RPMI8226 (cell line): ENCODE measurements around the gene EIF2B1.
A peak's percentile ranks its signal among the peaks of the same experiment; 100 is the strongest.

Source experiments
- DNase-seq: peaks from one replicate; pipeline ENCODE4 v3.0.0-alpha.2; 2015

The EIF2B1 gene

GRCh38 chr12:123633379-123634141 lies at the start of gene EIF2B1, which contains the start of gene GTF2H3:
TSS of gene EIF2B1 (minus strand) at chr12:123633686. CDS start at chr12:123633557, 129 bp downstream.
TSS of gene GTF2H3 (plus strand) at chr12:123633829. CDS start at chr12:123633860, 31 bp downstream.
- peak; percentile 95 for DNase-seq

GRCh38 chr12:123681605-123682004 lies 48.1 kb upstream of the EIF2B1 start:
- DNase-seq, result no peak

DNA sequence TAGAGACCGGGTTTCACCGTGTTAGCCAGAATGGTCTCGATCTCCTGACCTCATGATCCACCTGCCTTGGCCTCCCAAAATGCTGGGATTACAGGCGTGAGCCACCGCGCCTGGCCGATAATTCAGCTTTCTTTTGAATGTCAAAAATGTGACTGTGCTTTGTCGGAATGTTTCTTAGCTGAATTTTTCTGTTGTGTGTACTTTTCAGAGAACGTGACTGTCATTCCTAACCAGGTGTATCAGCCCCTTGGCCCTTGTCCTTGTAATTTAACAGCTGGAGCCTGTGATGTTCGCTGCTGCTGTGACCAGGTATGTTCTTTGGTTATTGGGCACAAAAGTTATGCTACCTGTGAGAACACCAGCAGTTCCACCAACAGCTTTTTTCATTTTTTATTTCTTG lies 45.5 kb upstream of the EIF2B1 start:
- no peak for DNase-seq

DNA sequence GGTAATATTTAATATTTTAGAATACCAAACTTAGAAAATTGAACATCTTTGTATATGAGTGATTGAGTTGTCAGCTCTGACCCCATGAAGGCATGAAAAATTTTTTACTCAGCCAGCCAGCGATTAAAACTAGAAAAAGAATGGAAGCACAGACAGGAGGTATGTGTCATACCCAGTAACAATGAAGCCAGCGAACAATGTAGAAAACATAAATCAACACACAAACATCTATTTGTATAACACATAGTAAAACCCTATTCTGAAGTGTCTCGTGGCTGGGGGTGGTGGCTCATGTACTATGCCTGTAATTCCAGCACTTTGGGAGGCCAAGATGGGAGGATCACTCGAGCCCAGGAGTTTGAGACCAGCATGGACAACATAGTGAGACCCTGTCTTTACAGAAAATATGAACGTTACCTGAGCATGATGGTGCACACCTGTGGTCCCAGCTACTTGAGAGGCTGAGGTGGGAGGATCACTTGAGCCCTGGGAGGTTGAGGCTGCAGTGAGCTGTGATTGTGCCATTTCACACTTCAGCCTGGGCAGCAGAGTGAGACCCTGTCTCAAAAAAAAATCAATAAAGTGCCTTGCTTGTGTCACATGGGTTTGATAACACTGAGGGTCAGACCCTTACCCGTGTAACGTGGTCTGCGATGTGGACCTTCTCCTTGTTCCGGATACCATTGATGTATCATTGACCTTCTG lies 43.3 kb upstream of the EIF2B1 start:
- no peak for DNase-seq

- no peak for DNase-seq
Observed at GRCh38 chr12:123675436-123675835, 42.0 kb upstream of the EIF2B1 start.

DNA sequence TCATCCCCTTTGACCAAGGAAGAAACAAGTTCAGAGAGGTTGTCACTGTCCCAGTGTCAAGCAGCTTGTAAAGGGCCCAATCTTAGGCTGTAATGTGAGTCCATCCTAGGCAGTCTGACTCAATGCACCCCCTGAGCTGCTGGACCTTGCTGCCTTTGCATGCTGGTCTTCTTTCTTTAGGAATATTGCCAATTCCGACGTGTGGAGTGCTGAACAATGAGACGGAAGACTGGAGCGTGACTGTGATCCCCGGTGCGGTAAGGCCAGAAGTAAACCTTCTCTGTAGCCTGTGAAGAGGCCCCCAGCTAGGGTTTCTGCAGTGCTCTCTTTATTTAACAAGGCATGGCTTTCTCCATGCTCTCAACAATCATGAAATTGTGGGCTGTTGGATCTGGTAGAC lies 38.4 kb upstream of the EIF2B1 start:
- no peak for DNase-seq

GRCh38 chr12:123670882-123671728 lies 37.6 kb upstream of the EIF2B1 start, which contains the start of gene TCTN2:
TSS of gene TCTN2 (plus strand) at chr12:123671113. CDS start at chr12:123671241, 128 bp downstream.
- peak; percentile 84 for DNase-seq

DNA sequence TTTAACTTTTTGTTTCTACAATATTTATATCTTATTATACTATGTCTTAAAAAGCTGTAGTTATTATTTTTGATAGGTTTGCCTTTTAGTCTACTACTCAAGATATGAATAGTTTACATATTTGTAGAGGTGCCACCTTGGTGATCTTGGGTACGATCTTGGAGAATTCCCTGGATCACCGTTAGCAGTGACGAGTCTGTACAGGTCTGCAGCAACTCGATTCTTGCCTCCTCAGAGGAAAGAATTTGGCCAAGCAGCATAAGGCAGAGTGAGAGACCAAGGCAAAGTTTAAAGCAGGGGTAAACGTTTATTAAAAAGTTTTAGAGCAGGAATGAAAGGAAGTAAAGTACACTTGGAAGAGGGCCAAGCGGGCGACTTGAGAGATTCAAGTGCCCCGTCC lies 34.3 kb upstream of the EIF2B1 start:
- DNase-seq, result no peak

- DNase-seq, result no peak
Observed at GRCh38 chr12:123659996-123660727, 26.7 kb upstream of the EIF2B1 start.

DNA sequence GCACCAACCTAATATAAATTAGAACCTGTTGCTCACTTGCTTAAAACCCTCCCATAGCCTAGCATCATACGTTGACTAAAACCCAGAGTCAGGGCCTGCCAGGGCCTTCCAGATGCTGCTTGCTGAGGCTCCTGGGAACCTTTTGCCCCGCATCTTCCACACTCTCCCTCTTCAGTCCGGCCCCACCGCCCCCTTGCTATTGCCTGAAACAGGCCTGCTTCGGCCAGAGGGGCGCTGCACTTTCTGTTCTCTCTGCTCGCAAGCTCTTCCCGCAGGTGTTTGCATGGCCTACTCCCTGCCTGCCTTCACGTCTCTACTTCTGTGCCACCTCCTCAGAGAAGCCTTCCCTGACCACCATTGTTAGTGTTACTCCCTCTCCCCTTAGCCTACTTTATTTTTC lies 23.7 kb upstream of the EIF2B1 start:
- no peak for DNase-seq

- no peak for DNase-seq
Observed at GRCh38 chr12:123656392-123656791, 22.9 kb upstream of the EIF2B1 start.

- DNase-seq, result no peak
Observed at GRCh38 chr12:123655420-123655819, 21.9 kb upstream of the EIF2B1 start.

DNA sequence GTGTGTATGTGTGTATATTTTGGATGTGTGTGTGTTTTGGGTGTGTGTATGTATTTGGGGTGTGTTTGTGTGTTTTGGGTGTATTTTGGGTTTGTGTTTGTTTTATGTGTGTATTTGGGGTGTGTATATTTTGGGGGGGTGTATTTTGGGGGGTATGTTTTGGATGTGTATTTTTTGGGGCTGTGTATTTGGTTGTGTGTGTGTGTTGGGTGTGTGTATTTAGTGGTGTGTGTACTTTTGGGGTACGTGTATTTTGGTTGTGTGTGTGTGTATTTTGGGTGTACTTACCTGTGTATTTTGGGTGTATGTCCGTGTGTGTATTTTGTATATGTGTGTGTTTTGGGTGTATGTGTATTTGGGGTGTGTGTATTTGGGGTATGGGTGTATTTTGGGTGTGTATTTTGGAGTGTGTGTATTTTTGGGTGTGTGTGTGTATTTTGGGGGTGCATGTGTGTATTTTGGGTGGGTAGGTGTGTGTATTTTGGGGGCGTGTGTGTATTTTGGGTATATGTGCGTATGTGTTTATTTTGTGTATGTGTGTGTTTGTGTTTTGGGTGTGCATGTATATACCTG lies 20.7 kb upstream of the EIF2B1 start:
- no peak for DNase-seq

- no peak for DNase-seq
Observed at GRCh38 chr12:123648401-123648800, 14.9 kb upstream of the EIF2B1 start.

DNA sequence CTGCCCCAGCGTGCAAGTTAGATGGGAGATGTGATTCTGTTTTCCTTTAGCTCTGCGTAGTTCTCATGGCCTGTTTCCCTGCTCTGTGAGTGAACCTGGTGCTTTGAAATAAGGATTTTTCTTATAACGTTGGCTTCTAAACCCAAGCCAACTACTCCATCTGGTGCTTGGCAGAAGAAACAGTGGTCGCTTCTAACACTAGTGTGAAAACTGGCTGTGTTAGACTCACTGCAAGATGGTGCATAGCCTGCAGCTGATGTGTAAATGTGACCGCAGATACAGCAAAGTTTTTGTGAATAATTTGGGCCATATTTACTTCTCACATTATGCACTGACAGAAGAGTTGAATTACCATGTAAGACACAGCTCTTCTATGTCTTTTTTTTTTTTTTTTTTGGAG lies 12.4 kb upstream of the EIF2B1 start:
- DNase-seq, result no peak

GRCh38 chr12:123645380-123645779 lies 11.9 kb upstream of the EIF2B1 start:
- no peak for DNase-seq

GRCh38 chr12:123643911-123644310 lies 10.4 kb upstream of the EIF2B1 start:
- DNase-seq, result no peak

DNA sequence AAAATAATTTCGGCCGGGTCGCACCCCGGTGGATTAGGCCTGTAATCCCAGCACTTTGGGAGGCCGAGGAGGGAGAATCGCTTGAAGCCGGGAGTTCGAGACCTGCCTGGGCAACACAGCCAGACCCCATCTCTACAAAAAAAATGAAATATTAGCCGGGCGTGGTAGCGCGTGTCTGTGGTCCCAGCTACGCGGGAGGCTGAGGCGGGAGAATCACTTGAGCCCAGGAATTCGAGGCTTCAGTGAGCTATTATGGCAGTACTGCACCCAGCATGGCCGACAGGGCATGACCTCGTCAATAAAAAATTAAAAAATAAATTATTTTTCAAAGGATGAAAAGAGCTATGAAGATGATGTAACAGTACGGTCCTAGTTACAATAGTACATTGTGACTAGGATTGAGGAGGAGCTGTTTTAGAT lies 666 bp upstream of the EIF2B1 start:
- no peak for DNase-seq

GRCh38 chr12:123621619-123622530 lies 11.6 kb downstream of the EIF2B1 start:
- DNase-seq, result no peak

GRCh38 chr12:123621101-123621500 lies 12.4 kb downstream of the EIF2B1 start:
- DNase-seq, result no peak

- no peak for DNase-seq
Observed at GRCh38 chr12:123617580-123617979, 15.9 kb downstream of the EIF2B1 start.
